Activated CD8-positive, alpha-beta memory T cell treated with anti-CD3 and anti-CD28 coated beads, Interleukin-2, amount 50 U/mL, for 1 hour (primary cell): ENCODE data around the gene ETNK1.
"Not testable (repeated sequence)": the region's sequence is repeated elsewhere in the genome, so short reads cannot be mapped to it uniquely, and the experiment has no call there.

Experiments used
- DNase-seq: peaks from one replicate; pipeline ENCODE4 v3.0.0-alpha.2; 2020; ENCODE audit errors: extremely low read depth

ETNK1 gene, protein sequence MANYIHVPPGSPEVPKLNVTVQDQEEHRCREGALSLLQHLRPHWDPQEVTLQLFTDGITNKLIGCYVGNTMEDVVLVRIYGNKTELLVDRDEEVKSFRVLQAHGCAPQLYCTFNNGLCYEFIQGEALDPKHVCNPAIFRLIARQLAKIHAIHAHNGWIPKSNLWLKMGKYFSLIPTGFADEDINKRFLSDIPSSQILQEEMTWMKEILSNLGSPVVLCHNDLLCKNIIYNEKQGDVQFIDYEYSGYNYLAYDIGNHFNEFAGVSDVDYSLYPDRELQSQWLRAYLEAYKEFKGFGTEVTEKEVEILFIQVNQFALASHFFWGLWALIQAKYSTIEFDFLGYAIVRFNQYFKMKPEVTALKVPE

DNA sequence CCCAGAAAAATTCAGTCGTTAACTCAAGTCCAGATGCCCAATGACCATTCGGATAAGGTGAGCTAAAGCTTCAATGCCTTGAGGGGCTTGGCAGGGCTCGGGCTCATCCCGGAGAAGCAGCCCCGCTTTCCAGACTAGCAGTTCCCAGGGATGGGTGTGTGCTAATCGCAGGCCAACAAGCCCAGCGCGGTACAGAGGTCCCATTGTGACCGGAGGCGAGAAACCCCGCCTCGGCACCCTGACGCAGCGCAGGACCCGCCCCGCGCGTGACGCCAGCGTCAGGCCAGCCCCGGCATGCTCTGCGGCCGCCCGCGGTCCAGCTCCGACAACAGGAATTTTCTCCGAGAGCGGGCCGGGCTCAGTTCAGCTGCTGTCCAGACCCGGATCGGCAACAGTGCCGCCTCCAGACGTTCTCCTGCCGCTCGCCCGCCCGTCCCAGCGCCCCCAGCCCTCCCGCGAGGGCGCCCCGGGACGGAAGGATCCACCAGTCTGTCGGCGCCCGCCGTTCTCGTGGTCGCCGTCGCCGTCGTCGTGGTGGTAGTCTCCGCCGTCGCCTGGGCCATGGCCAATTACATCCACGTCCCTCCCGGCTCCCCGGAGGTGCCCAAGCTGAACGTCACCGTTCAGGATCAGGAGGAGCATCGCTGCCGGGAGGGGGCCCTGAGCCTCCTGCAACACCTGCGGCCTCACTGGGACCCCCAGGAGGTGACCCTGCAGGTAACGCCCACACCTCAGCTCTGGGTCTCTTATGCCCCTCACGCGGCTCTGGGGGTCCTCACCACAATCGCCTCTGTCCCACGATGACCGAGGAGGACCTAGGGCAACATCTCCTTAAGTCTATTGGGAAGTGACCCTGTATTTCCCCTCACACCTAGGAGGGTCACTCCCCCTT is at the start of gene ETNK1:
ETNK1 (plus strand) TSS at position 302 of the 892 bp plus-strand sequence; CDS start at position 562, 260 bp downstream.
- peak; percentile 32 for DNase-seq

DNA sequence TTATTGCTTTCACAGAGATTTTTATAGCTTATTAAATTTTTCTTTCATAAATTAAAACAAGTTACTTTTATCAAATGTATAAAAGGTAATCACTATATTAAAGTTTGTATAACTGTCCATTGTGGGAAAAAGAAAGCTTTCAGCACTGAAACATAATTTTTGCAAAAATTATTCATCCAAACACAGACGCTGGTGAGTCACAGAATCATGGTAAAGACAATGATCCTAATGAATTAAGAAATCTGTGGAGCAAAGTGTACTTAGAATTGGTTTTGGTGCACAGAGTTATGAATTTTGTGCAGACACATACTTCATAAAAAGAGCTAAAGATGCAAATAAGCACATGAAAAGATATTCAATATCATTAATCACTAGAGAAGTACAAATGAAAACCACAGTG is 48.9 kb upstream of the ETNK1 start:
- DNase-seq = no peak

DNA sequence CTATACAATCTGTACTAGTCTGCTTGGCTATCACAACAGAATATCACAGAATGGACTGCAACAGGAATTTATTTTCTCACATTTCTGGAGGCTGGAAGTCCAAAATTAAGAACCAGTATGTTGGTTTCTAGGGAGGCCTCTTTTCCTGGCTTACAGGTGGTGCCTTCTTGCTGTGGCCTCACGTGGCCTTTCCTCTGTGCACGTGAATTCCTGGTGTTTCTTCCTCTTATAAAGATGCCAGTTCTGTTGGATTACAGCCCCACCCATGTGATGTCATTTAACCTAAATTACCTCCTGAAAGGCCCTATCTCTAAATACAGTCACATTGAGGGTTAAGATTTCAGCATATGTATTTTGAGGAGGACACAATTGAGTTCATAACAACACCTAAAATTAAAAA is 48.5 kb upstream of the ETNK1 start:
- no peak for DNase-seq

- no peak for DNase-seq
Measured at GRCh38 chr12:22577667-22578066, 47.3 kb upstream of the ETNK1 start.

GRCh38 chr12:22578328-22578727 is 46.6 kb upstream of the ETNK1 start:
- no peak for DNase-seq

DNA sequence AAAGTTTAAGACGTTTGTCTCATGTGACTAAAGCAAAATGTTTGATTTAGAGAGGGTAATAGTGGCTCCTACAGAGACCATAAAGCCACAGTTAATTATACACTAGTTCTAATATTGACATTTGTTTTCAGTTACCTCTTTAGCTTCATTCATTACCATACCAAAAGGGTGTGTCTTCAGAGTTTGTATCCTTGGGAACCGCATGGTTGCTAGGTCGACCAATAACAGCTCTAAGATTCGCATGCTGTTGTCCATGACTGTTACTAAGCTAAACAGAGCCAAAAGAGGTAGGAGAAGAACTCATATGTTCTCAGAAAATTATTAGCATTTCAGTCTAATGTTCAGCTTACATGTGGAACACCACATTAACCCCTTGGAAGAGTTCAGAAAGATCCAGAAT is 36.2 kb upstream of the ETNK1 start:
- no peak for DNase-seq

GRCh38 chr12:22593864-22594263 is 31.1 kb upstream of the ETNK1 start:
- DNase-seq = no peak

DNA sequence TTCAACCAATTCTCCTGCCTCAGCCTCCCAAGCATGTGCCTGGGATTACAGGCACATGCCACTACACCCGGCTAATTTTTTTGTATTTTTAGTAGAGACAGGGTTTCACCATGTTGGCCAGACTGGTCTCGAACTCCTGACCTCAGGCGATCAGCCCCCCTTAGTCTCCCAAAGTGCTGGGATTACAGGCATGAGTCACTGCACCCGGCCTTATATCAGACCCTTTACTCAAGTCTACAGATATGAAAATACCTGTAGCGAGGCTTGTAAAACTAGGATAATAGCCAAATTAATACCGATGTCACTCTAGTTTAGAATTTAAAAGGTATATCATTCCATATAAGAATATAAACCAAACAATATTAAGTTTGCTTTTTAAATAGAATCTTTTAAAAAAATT is 27.4 kb upstream of the ETNK1 start:
- DNase-seq = not testable (repeated sequence)

GRCh38 chr12:22598141-22598762 is 26.7 kb upstream of the ETNK1 start:
- DNase-seq = no peak

DNA sequence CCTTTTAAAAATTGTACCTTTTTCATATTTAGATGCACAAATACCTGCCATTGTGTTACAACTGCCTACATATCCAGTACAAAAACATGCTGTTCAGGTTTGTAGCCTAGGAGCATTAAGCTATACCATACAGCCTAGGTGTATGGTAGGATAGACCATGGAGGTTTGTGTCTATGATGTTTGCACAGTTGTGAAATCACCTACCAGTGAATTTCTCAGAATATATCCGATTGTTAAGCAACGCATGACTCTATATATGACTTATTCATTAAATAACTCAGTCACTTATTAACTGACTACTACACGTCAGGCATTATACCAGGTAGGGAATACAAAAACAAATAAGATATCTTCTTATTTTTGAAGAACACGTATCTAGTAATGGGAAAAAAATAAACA is 26.2 kb upstream of the ETNK1 start:
- no peak for DNase-seq

- no peak for DNase-seq
Measured at GRCh38 chr12:22600181-22600580, 24.8 kb upstream of the ETNK1 start.

DNA sequence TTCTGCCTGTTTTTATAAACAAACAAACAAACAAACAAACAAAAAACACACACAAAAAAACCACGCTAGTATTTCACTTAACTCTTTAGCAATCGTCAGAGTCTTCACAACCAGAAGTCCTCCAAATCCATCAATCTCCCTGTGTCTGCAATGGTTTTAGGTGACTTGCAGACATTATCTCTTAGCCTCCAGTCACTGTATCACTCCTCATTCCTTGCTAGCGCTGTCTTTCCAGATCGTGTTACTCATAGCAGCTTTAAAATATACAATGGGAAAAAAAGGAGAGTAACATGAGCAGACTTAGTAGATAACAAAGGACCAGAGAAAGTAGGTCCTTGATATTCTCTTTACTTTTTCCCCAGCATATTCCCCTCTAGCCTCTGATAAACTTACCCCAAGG is 15.5 kb upstream of the ETNK1 start:
- no peak for DNase-seq

DNA sequence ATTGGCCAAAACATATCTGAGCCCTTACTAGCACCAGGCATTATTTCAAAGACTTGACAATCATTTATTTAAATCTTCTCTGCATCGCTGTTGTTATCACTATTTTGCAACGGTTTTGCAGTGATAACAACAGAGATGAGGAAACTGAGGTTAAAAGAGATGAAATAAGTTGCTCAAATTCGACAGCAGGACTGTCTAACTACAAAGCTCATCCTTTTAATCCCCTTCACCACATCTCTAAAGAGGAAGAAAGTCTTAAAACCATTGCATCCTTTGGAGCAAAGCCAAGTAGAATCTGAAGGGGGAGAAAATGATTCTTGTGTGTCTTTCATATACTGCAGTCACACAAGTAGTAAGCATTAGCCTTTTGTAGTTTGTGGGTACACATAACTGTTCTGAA is 14.8 kb upstream of the ETNK1 start:
- DNase-seq = no peak

DNA sequence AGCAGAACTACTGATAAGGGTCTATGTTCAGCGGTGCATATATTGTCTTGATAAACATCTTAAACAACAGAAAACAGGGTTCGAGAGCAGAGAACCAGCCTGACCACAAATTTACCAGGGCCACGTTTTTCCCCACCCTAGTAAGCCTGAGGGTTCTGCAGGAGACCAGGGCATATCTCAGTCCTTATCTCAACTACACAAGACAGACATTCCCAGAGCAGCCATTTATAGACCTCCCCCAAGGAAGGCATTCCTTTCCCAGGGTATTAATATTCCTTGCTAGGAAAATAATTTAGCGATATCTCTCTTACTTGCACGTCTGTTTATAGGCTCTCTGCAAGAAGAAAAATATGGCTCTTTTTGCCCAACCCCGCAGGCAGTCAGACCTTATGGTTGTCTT is 12.1 kb upstream of the ETNK1 start:
- DNase-seq = not testable (repeated sequence)

DNA sequence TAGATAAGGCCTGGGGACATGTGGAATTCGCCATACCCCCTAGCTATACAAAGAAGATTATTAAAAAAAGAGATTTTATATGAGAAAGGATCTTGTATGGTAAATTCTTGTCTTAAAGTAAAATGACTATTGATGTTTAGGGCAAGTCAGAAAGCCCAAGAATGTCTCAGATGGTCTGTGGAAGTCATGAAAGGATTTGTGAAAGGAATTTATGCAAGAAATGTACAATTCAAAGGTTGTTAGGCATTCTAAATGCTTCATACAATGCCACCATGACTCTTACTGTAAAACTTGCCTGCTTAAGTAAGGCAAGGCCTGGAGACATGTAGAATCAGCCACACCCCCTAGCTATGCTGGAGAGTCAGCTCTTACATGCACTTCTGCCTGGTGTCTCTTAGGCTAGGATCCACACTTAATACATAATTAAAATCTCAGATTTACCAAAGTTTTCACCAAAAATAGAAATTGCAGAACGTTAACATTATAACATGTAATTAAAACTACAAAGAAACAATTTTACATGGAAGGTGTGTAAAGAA is 8.9 kb upstream of the ETNK1 start:
- no peak for DNase-seq

DNA sequence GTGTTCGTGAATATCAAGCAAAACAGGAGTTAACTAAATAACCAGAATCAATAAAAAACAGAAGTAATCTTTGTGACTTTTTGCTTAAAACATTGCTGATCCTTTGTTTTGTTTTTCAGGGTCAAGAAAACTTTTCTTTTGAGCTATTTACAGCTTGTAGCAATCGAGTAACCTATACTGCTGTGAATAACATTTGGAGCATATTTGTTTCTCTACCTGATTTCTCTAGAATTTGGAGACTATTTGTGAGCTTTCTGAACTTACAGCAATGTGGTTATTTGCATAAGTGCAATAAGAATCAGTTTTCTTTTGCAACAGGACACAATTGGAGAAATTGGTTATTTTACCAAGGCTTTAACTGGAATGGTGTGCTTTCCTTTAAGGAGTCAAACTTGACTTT is 7.3 kb upstream of the ETNK1 start:
- DNase-seq = no peak

GRCh38 chr12:22624548-22624869 is 462 bp upstream of the ETNK1 start:
- no peak for DNase-seq

DNA sequence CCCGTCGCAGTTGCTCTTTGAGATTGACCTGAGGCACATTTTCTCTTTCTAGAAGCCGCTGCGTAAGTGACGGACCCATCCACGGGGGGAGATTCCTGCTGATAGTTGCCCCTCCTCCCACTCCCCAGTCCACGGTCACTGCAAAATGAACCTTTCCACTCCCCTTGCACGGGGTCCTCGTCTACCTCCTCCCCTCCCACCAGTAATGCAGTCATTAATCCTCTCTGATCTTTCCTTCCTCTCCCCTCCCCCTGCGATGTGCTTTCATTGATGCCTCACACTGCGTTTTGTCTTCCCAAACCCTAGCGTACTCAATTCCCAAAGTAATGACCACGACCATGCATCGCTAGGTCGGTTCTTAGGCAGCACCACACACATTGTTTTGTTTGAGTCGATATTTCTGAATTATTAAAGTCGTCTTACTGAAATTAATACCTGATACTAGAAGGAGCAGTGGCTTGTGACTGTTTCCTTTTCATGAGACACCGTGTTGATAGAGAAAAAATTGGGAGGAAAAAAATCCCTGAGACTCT is 857 bp downstream of the ETNK1 start:
- DNase-seq = no peak

GRCh38 chr12:22626406-22626805 is 1.4 kb downstream of the ETNK1 start:
- no peak for DNase-seq

GRCh38 chr12:22627371-22627770 is 2.4 kb downstream of the ETNK1 start:
- no peak for DNase-seq

GRCh38 chr12:22628228-22628627 is 3.3 kb downstream of the ETNK1 start:
- DNase-seq = no peak

DNA sequence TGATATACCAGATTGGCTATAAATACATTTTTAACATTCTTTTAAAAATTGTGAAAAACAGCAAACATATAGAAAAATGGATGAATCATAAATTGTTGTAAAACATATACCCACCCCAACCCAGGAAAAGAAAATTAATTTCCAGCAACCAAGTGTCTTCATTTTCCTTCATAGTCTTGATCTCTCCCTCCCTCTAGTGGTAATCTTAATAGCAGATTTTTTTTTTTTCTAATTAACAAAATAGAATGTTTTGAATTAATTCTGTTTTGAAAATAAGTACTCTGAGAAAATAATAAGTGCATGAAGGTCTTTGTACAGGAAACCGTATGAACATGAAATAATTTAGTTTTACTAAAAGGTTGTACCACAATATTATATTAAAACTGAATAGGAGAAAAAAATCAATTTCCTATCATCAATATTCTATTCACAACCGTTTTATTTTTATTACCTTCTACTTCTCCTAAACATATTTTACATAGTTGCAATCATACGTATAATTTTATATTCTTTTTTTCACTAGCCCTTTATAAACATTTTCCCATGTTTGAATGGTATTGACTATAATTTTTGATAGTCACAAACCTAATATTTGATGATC is 7.0 kb downstream of the ETNK1 start:
- DNase-seq = no peak
